Measurements from ENCODE around the gene ELL.

DNA sequence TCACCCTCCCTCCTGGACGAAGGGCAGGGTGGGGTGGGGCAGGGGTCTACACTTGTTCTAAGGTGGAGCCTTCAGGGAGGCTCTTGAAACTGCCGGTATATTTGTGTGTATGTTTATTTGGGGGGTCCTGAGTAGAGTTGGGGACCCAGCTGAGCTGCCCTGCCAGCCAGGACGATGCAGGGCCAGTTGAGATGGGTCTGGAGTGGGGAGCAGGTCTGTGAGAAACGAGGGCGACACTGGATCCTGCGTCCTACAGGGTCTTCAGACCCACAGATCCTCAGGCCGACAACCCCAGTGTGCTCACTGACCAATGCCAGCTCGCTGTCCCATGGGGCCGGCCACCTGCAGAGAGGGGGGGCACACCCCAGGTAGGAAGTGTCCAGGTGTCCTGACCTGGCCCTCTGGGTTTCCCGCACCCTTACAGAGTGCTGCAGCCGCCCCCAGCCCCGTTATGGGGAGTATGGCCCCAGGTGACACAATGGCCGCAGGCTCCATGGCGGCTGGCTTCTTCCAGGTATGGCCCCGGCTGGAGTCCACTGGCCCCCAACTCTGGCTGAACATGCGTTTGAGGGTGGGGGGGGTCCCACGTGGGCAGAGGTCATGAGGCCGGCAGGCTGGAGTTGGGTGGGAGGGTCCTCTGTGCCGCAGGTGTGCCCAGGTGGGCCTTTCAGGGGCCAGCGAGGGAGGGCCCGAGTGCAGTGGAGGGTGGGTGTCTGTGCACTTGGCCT lies 91.3 kb downstream of the ELL start:
- TF ChIP-seq CTCF (conservative IDR thresholded peaks at IDR 0.05) (no peak), EZH2 (IDR thresholded peaks at IDR 0.05; ENCODE audit: low read depth) (no peak)
